ENCODE measurements around the gene NAP1L5. TPM values are rescaled to one million over a fixed set of nuclear protein-coding genes. Genes with fewer than 3 reads are reported as not detected.

Gene NAP1L5
- total RNA-seq, 1 experiment from 2014 or later, result not detected

GRCh38 chr4:88730811-88731210, 33.2 kb upstream of the NAP1L5 start:
- H3K4me3 ChIP-seq (ENCODE audit: low read length), result no peak overlapping the region
- TF ChIP-seq CTCF (conservative IDR thresholded peaks at IDR 0.05; ENCODE audit: low read depth, low read length), result no peak
- TF ChIP-seq EZH2phosphoT487 (IDR thresholded peaks at IDR 0.05; ENCODE audit: borderline replicate concordance, low read length), result no peak
- TF ChIP-seq EZH2 (IDR thresholded peaks at IDR 0.05; ENCODE audit: low read length, unreplicated experiment), result no peak
- H3K9me2 ChIP-seq (replicated peaks; ENCODE audit: low read length), result no peaks in the 10 kb centered on the region
- ChIA-PET CTCF (no interaction called here), POLR2A (ENCODE audit: unreplicated experiment) (no interaction called here)
- no peaks in the 10 kb centered on the region for H3K9me3 ChIP-seq (ENCODE audit: low read length)
- no peak overlapping the region for H3K4me2 ChIP-seq (ENCODE audit: low read length)
- no peak for DNase-seq
- no peaks in the 10 kb centered on the region for H3F3A ChIP-seq (ENCODE audit: low read length, unreplicated experiment)
- no peak overlapping the region for H3K9ac ChIP-seq (ENCODE audit: low read length)
- H3K36me3 ChIP-seq (ENCODE audit: low read depth, low read length), result 0 out of 2 replicates have a peak, but pooled peaks cover 2% of the 10 kb centered on the region
- H3K79me2 ChIP-seq (ENCODE audit: low read length), result no peaks in the 10 kb centered on the region
- no peaks in the 10 kb centered on the region for H4K20me1 ChIP-seq (ENCODE audit: low read length)
- no peaks in the 10 kb centered on the region for H3K27me3 ChIP-seq (ENCODE audit: low read length)
- H2AFZ ChIP-seq (ENCODE audit: low read length), result no peak overlapping the region
- H3K27ac ChIP-seq (ENCODE audit: low read length), result no peak overlapping the region
- H3K4me1 ChIP-seq (ENCODE audit: insufficient read depth, low read length), result 0 out of 2 replicates have a peak, but pooled peaks cover 8% of the 10 kb centered on the region
- intact Hi-C loops (cut with micrococcal nuclease), result no loop called here
- ATAC-seq, result no peak
- no TSS peak for BruUV-seq (replicated peaks)

DNA sequence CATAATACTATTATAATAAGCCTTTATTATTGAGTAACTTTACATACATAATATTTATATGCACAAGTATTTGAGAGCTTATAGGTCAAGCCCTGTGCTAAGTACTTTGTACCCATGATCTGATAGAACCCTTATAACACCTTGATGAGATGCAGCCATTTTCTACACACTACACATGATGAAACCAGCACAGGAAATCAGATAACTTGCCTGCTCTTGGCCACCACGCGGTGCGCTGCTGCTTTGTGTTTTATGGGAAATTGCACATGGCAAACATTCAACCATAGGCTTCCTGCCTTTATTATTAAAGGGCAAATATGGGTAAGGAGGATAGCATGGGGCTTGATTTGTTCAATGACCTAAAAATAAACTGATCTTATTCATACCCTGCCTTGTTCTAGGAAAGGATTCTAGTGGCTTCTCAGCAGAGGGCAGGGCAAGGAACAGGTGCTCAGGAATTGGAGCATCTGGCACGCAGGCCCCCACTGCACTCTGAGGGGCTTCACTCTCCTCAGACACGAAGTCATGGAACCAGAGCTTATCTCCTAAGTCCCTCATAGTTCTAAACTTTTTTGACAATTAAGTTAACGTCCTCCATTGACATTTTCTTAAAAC, 31.6 kb upstream of the NAP1L5 start:
- no peaks in the 10 kb centered on the region for H3K36me3 ChIP-seq (ENCODE audit: low read depth, low read length)

More for the DNA sequence above, 31.6 kb upstream of the NAP1L5 start:
- CTCF ChIA-PET, result no interaction called here
- no peak overlapping the region for H3K9ac ChIP-seq (ENCODE audit: low read length)
- POLR2A ChIA-PET (ENCODE audit: unreplicated experiment), result no interaction called here
- TF ChIP-seq EZH2 (IDR thresholded peaks at IDR 0.05; ENCODE audit: low read length, unreplicated experiment) (no peak), CTCF (conservative IDR thresholded peaks at IDR 0.05; ENCODE audit: low read depth, low read length) (no peak), EZH2phosphoT487 (IDR thresholded peaks at IDR 0.05; ENCODE audit: borderline replicate concordance, low read length) (no peak)
- no peaks in the 10 kb centered on the region for H4K20me1 ChIP-seq (ENCODE audit: low read length)
- DNase-seq, result no peak
- H3K9me2 ChIP-seq (replicated peaks; ENCODE audit: low read length), result no peaks in the 10 kb centered on the region
- no peaks in the 10 kb centered on the region for H3K27me3 ChIP-seq (ENCODE audit: low read length)
- ATAC-seq, result no peak
- H3K27ac ChIP-seq (ENCODE audit: low read length), result no peak overlapping the region
- no peak overlapping the region for H3K4me2 ChIP-seq (ENCODE audit: low read length)
- no peaks in the 10 kb centered on the region for H3F3A ChIP-seq (ENCODE audit: low read length, unreplicated experiment)
- H3K4me1 ChIP-seq (ENCODE audit: insufficient read depth, low read length), result 0 out of 2 replicates have a peak, but pooled peaks cover 9% of the 10 kb centered on the region
- no peak overlapping the region for H3K4me3 ChIP-seq (ENCODE audit: low read length)
- no peaks in the 10 kb centered on the region for H3K79me2 ChIP-seq (ENCODE audit: low read length)
- H2AFZ ChIP-seq (ENCODE audit: low read length), result no peak overlapping the region
- intact Hi-C loops (cut with micrococcal nuclease), result no loop called here
- BruUV-seq (replicated peaks), result no TSS peak
- no peaks in the 10 kb centered on the region for H3K9me3 ChIP-seq (ENCODE audit: low read length)
